ENCODE data around the gene UBXN2A.

UBXN2A gene, protein sequence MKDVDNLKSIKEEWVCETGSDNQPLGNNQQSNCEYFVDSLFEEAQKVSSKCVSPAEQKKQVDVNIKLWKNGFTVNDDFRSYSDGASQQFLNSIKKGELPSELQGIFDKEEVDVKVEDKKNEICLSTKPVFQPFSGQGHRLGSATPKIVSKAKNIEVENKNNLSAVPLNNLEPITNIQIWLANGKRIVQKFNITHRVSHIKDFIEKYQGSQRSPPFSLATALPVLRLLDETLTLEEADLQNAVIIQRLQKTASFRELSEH

DNA sequence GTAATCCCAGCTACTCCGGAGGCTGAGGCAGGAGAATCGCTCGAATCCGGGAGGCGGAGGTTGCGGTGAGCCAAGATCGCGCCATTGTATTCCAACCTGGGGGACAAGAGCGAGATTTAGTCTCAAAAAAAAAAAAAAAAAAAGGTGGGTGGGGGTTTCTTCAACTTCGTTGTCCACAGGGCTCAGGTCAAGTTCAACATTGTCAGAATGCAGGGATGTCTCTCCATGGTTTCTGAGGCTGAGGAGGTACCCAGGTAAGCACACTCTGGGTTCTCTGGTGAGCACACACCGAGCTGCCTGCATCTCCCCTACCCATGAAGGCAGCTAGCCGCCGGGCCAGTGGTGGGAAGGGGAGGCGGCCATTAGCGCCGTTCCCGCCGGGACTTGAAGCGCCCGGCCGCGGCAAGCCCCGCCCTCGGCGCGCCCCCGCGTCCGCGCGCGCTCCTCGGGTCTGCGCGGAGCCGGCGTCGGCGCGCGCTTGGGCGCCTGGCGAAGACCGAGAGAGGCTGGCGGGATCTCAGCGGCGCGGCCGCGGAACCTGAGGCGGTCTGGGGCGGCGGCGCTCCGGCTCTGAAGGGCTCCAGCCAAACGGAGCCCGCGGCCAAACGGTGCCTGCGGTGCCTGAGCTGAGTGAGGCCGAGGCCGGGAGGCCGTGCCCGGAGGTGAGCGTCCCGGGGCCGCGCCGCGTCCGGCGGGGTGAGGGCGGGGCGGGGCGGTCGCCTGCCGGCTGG, at the start of gene UBXN2A:
TSS of gene UBXN2A (plus strand) at position 477 of the 731 bp plus-strand sequence. CDS start 17,852 bp downstream, outside the sequence.
- DNase-seq (ENCODE audit: low spot score): peak; percentile 89

DNA sequence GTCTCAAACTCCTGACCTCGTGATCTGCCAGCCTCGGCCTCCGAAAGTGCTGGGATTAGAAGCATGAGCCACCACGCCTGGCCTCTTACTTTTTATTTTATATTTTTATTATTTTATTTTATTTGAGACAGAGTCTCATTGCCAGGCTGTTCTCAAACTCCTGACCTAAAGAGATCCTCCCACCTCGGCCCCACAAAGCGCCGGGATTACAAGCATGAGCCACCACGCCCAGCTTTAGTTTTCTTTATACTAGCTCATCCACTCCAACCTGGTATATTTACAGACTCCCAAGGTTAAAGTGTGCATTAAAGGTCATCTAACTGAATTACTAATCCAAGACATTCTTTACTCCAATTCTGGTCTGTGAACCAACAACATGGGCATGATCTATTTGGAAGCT, 40.1 kb upstream of the UBXN2A start:
- DNase-seq (ENCODE audit: low spot score): no peak

DNA sequence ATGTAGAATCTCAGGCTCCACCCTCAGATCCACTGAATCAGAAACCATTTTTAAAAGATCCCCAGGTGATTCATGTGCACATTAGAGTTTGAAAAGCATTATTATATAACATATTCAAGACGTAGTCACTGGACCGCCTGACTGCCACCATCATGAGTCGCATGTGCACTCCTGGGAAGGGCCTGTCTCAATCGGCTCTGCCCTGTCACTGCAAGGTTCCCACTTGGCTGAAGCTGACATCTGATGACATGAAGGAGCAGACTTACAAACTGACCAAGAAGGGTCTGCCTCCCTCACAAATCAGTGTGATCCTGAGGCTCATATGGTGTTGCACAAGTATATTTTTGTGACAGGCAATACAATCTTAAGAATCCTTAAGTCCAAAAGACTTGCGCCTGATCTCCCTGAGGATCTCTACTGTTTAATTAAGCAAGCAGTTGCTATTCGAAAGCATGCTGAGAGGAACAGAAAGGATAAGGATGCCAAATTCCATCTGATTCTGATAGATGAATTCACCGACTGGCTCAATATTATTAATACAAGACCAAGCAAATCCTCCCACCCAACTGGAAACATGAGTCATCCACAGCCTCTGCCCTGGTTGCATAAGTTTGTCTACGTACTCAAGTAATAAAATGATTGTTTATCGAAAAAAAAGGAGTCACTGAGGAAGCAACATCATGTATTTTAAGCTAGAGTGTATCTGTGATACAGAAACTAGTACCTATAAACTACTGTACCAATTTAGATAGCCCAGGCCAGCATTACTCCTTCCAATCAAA, 39.5 kb upstream of the UBXN2A start:
- DNase-seq (ENCODE audit: low spot score): no peak

DNA sequence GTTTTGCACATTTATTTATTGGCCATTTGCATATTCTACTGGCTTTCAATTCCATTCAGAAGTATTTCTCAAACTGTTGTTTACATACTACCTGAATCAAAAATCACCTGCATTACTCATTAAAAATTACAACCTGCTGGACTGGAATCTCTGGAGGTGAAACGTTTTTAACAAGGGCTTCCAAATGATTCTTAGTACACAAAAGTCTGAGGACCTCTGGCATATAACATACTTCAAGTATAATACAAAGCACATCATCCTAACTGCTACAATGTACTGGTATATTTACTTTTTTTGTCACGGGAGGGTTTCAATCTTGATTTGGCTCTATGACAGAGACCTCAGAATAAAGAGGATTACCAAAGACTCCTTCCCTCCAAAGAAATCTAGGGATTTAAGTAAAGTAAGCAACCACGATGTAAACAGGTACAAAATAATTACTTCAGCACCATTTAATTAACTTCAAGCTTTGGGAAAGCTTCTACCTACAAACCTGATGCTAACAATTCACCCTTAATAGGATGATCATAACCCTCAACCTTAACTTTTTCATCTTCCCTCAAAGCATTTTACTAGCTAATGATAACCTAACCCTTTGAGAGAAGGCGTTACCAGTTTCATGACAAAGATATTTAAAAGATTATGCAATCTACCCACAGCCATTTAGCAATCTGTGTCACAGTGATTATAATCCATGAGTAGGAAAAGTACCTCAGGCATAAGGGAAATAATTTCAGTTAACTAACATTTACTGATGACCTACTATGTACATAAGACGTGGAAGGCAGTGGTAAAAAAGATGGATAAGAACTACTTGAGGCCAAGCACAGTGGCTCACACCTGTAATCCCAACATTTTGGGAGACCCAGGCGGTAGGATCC, 38.1 kb upstream of the UBXN2A start:
- DNase-seq (ENCODE audit: low spot score): no peak

DNA sequence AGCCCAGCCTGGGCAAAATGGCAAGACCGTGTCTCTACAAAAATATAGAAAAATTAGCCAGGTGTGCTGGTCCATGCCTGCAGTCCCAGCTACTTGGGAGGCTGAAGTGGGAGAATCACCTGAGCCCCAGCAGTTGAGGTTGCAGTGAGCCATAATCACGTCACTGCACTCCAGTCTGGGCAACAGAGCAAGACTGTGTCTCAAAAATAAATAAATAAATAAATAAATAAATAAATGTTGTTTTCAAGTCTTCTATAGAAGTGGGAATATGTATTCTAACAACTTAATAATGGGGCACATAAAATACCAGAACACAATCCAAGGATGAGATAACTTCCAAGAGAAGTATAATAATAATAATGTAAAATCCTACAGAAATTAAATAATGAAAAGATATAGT, 37.2 kb upstream of the UBXN2A start:
- DNase-seq (ENCODE audit: low spot score): no peak

DNA sequence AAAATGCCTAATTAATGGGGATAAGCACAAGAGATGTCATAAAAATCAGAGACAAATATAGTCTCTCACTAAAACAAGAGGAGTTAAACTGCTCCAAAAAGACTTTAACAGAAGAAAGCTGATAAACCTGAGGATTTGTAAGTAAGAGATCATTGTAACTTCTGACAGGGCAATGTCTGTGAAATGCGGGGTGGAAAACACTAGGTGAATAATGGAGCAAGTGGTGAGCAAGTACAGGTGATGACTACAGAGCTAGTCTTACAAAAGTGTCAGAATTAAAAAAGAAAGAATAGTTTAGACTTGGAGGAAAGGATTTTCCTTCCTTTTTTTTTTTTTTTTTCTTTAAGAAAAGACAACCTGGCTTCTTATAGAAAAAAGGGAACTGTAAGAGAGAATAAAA, 36.0 kb upstream of the UBXN2A start:
- no peak for DNase-seq (ENCODE audit: low spot score)

DNA sequence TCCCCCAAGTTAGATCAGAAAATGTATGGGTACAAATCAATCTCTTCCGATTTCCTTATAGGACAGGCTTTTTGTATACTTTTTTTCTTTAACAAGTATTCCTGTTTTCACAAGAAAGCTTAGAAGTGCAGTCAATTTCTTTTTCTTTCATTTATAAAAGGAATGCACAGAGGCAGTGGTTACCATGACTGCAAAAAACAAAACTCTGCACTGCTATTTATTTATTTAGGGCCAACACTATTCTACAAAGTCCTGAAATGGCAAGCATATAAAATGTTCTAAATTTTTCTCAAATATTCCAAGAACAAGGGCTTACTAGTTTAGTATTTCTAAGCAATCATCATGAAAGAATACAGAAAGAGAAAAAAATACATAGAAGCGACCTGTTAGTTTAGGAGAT, 35.6 kb upstream of the UBXN2A start:
- DNase-seq (ENCODE audit: low spot score): no peak

DNA sequence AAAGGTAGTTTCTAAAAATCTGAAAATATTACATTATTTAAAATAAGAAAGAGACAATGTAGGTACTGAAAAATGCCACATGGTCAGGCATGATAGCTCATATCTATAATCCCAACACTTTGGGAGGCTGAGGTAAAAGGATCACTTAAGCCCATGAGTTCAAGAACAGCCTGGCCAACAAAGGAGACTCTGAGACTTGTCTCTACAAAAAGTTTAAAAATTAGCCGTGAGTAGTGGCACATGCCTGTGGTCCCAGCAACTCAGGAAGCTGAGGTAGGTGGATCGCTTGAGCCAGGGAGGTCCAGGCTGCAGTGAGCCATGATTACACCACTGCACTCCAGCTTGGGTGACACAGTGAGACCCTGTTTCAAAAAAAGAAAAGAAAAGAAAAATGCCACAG, 35.1 kb upstream of the UBXN2A start:
- DNase-seq (ENCODE audit: low spot score): no peak

DNA sequence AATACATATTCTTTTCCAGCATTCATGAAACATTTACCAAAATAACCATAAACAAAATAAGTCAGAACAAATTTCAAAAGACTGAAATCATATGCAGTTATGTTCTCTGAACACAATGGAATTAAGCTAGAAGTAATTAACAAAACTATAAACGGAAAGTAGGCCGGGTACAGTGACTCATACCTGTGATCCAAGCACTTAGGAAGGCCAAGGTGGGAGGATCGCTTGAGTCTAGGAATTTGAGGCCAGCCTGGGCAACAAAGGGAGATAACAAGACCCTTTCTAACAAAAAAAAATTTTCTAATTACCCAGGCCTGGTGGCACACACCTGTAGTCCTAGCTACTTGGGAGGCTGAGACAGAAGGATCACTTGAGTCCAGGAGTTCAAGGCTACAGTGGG, 28.2 kb upstream of the UBXN2A start:
- DNase-seq (ENCODE audit: low spot score): no peak

DNA sequence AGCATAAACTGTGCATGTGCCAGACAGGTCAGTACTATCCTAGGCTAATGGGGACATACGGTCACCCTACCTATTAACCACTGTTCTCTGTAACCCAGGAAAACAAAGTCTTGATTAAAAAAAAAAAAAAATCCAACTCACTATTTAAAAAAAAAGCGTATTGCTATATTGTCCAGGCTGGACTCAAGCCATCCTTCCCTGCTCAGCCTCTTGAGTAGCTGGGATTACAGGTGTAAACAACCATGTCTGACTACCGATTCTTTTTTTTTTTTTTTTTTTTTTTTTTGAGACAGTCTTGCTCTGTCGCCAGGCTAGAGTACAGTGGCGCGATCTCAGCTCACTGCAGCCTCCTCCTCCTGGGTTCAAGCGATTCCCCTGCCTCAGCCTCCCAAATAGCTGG, 24.9 kb upstream of the UBXN2A start:
- no peak for DNase-seq (ENCODE audit: low spot score)

DNA sequence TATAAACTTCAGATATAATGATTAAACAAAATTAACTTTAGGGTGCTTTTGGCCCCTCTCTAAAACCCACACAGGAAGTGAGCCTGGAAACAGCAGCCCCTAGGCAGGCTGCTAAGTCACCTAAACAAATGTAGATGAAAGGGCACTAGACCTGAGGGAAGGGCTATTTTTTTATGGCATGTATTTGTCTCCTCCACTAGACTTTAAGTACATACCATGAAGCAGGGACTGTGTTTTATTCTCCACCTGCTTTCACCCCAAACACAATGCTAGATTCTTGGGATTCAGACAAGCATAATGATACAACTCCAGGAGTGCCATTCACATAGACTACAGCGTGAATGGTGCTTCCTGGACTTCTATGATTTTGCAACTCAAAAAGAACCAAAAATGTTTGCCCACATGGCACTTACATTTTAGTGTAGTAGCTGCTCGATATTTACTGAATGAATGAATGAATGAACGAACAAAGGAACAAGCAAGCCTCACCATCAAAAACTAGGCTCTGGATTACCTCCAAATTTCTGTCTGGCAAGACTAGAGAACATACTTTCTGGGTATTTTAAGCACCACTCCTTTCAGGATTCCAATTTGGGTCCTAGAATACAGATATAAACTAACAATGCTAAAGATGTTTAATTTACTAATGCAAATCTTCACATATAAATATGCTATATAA, 23.4 kb upstream of the UBXN2A start:
- no peak for DNase-seq (ENCODE audit: low spot score)

DNA sequence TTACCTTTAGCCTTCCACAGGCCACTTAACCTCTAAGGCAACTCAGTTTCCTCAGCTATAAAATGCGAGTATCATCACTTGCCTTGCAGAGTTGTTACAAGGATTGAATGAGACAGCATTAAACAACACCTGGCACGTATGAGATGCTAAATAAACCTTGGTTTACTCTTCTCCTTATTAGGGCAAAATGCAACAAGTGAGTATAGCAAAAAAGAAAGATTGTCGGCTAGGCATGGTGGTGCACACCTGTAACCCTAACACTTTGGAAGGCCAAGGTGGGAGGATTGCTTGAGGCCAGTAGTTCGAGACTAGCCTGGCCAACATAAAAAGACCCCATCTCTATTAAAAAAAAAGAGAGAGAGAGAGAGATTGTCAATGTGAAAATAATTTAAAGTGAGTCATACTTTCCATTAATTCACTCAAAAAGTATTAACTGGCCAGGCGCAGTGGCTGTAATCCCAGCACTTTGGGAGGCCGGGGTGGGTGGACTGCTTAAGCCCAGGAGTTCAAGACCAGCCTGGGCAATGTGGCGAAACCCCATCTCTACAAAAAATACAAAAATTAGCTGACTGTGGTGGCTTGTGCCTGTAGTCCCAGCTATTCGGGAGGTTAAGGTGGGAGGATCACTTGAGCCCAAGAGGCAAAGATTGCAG, 21.3 kb upstream of the UBXN2A start:
- DNase-seq (ENCODE audit: low spot score): no peak

DNA sequence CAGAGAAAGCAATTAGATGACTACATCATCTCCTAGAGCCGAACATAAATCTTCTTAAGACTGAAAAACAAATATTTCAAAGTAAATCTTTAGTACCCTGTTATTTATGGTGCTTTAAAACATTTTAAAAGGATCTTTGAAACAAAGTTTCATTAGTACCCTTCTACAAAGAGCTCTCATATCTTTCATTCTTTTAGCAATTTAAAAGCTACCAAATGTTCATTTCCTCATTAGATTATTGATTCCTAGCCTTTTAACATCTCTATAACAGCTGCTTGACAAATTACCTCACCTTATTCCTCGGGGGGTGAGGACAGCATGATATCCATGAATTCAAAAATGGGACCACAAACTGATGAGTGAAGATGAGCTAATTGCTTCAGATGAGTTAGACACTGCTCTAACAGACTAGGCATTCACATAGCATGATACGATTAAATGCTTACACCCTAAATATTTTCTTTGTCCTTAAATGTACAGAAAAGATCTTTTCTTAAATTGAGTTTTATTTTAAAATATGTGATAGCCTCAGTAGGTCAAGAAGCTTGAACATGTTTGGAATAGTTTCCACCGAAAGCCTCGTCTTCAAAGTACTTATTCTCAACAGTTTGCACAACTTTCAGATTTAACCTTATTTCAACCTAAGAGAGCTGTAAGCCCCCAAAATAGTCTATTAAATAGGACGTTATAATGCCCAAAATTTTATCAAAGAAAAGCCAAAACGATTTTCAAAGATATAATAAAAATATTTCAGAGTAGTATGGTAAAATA, 15.5 kb upstream of the UBXN2A start:
- DNase-seq (ENCODE audit: low spot score): no peak

DNA sequence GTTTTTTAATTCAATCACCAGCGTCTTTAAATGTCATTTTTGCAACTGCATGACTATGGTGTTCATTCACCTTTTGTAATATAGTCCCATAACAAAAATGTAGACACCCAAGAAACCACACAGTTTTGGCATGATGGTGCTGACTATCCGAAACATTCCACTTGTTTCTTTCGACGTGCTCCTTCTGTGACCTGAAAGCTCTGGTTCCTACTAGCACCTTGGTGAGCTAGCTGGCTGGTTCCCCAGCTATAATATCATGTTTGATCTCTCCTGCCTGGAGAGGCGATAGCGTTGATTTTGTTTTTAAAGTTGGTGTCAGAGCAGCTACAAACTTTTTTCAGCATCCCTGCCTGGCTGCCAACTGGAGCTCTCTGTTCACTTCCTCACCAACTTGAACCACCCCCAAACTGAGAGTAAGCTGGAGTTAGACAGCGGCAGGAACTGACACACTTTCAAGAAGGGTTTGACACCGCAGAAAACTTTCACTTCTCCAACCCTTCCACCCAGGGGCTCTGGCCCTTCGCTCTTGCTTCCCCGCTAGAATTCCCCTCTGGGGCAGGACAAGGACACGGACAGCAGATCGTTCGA, 14.5 kb upstream of the UBXN2A start:
- DNase-seq (ENCODE audit: low spot score): peak; percentile 70

DNA sequence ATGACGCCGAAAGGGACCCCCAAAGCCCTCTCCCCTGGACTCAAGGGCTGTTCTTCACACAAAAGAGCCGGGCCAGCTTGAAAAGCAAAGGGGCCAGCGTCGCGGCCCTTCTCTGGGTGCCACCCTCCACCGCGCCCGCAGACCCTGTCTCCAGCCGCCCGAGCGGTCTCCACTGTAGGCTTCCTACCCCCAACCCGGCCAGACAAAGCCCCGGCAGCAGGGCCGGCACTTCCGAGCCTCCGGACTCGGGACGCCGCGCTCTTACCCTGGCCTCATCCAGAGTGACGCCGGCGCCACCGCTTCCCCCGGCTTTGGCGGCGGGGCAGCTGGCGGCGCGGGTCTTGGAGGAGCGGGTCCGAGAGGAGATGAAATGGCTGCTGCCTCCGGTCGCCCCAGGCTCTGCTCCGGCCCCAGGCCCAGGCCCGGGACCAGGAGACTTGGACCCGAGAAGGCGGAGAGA, 13.9 kb upstream of the UBXN2A start:
- DNase-seq (ENCODE audit: low spot score): peak; percentile 45

DNA sequence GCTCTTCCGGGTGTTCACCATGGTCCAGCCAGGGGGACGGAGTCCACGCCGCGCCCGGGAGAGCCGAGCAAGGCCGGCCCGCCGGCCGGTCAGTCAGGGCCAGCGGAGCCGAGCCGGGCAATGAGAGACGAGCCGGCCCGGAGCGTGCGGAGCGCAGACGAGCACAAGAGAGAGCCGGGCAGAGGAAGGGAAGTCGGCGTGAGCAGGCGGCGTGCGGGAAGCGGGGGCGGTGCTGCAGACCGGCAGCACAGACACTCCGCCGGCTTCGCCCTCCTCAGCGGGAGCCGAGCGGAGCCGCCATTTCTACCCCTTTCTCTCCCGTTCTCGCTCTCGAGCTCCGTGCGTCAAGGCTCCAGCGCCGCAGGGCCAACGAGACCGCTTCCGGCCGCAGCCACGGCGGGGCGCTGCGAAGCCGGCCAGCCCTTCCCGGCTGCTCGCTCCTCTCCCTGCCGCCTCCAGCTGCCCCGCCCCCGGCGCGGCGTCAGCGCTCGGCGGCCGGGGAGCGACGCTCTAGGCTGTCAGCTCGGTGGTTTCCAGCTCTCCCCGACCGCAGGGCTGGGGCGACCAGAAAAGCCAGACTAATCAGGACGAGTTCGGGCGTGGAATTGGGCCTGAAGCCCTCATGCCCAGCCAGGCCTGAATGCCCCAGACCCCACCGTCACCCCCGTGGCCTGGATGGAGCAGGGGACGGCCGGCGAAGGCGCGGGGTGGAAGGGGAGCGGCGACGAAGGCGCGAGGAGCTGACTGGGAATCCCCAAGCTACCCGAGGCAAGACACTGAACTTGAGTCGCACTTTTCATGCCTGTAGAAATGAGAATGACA, 13.3 kb upstream of the UBXN2A start, which contains the start of gene ATAD2B:
TSS of gene ATAD2B (minus strand) at position 374 of the 822 bp plus-strand sequence. CDS start at position 21, 353 bp downstream.
- DNase-seq (ENCODE audit: low spot score): peak; percentile 94

DNA sequence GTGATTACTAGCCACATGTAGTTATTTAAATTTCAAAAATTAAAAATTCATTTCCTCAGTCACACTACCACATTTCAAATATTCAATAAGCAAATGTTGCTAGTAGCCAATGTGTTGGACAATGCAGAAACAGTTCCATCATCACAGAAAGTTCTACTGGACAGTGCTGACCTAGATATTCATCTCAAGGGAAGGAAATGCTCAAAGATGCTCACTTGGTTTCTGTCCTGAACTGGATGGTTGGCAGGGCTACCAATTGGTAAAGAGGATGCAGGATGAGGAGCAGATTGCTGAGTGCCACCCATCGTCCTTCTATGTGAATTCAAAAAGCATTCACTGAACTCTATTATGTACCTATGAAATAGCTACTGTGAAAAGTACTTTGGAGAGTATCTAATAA, 6.0 kb upstream of the UBXN2A start:
- no peak for DNase-seq (ENCODE audit: low spot score)

All from germinal center (tissue), 1 donor.